ENCODE results near the gene PARN.
A peak's percentile ranks its signal among the peaks of the same experiment; 100 is the strongest.

Gene PARN

DNA sequence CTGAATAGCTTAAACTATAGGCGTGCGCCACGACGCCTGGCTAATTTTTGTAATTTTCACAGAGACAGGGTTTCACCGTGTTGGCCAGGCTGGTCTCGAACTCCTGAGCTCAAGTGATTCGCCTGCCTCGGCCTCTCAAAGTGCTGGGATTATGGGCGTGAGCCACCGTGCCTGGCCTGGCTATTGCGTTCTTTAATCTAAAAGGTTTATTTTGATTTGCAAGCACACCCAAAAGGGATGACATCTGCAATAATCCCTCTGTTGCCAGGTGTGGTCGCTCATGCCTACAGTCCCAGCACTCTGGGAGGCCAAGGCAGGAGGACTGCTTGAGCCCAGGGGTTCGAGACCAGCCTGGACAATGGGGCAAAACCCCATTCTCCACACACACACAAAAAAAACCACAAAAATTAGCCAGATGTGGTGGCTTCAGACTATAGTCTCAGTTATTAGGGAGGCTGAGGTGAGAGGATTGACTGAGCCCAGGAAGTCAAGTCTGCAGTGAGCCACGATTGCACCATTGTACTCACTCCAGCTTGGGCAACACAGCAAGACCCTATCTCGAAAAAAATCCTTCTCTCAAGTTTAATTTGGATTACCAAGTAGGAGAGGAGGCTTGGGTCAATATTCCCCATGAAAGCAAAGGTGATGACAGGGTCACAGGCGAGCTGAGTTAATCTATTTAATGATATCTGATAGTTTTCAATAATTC, 144.1 kb downstream of the PARN start:
- no peak for DNase-seq
- Histone ChIP-seq H3K4me3 (ENCODE audit: low read depth, low read length) (no peak overlapping the region), H3K27me3 (replicated peaks) (no peaks in the 10 kb centered on the region), H3K36me3 (replicated peaks) (no peaks in the 10 kb centered on the region), H3K27ac (peak overlapping the region; percentile 78)
- in situ Hi-C loops (cut with HindIII; ENCODE audit: low pct_ligation_motif_present, low sequenced_read_pairs), result no loop called here
- TF ChIP-seq, protein P1, sequence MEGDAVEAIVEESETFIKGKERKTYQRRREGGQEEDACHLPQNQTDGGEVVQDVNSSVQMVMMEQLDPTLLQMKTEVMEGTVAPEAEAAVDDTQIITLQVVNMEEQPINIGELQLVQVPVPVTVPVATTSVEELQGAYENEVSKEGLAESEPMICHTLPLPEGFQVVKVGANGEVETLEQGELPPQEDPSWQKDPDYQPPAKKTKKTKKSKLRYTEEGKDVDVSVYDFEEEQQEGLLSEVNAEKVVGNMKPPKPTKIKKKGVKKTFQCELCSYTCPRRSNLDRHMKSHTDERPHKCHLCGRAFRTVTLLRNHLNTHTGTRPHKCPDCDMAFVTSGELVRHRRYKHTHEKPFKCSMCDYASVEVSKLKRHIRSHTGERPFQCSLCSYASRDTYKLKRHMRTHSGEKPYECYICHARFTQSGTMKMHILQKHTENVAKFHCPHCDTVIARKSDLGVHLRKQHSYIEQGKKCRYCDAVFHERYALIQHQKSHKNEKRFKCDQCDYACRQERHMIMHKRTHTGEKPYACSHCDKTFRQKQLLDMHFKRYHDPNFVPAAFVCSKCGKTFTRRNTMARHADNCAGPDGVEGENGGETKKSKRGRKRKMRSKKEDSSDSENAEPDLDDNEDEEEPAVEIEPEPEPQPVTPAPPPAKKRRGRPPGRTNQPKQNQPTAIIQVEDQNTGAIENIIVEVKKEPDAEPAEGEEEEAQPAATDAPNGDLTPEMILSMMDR (IDR thresholded peaks at IDR 0.05; ENCODE audit: low read depth, low read length, missing control alignments), result no peak

DNA sequence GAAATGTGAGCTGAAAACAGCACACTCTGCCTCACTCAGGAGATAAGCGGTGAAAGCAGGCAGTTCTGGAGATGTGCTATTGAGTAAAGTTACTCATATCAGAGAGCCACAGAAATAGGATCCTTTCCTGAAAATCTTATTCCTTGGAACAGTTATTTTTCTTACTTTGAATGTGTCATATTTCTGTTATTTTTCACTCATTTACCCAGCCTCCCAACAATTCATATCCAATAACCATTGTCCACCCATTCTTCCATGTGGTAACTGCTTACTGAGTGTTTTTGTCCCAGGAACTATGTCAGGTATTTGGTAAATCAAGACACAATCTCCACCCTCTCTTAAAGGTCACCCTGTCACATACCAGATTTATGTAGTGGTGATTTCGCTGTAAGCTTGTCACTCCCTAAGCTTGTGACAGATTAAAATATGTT, 144.9 kb downstream of the PARN start:
- TF ChIP-seq, protein P1 (IDR thresholded peaks at IDR 0.05; ENCODE audit: low read depth, low read length, missing control alignments), result no peak
- no peak for DNase-seq
- no peaks in the 10 kb centered on the region for H3K36me3 ChIP-seq (replicated peaks)
- no peak overlapping the region for H3K4me3 ChIP-seq (ENCODE audit: low read depth, low read length)
- no peaks in the 10 kb centered on the region for H3K27me3 ChIP-seq (replicated peaks)
- in situ Hi-C loops (cut with HindIII; ENCODE audit: low pct_ligation_motif_present, low sequenced_read_pairs), result no loop called here
- H3K27ac ChIP-seq, result no peak overlapping the region

DNA sequence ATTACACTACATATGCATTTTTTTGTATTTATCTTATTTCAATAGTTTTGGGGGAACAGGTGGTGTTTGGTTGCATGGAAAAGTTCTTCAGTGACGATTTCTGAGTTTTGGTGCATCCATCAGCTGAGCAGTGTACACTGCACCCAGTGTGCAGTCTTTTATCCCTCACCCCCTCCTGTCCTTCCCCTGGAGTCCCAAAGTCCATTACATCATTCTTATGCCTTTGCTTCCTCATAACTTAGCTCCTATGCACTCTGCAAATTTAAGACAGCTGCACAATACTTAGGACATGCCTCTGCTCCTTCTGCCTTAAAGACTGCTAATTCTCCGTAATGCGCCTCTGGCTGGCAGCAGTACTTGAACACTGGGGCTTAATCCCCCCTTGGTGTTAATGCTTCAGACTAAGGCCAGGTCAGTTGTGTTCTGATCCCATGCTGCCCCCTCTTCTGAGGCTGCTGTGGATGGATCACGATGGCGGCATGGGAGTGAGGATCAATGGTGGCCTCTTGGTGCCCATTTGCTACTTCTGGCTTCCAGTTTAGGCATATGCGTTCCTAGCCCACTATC, 146.2 kb downstream of the PARN start:
- H3K36me3 ChIP-seq (replicated peaks), result no peaks in the 10 kb centered on the region
- no peak overlapping the region for H3K4me3 ChIP-seq (ENCODE audit: low read depth, low read length)
- no peak for DNase-seq
- no peak overlapping the region for H3K27ac ChIP-seq
- TF ChIP-seq, protein P1 (IDR thresholded peaks at IDR 0.05; ENCODE audit: low read depth, low read length, missing control alignments), result no peak
- in situ Hi-C loops (cut with HindIII; ENCODE audit: low pct_ligation_motif_present, low sequenced_read_pairs), result no loop called here
- no peaks in the 10 kb centered on the region for H3K27me3 ChIP-seq (replicated peaks)

DNA sequence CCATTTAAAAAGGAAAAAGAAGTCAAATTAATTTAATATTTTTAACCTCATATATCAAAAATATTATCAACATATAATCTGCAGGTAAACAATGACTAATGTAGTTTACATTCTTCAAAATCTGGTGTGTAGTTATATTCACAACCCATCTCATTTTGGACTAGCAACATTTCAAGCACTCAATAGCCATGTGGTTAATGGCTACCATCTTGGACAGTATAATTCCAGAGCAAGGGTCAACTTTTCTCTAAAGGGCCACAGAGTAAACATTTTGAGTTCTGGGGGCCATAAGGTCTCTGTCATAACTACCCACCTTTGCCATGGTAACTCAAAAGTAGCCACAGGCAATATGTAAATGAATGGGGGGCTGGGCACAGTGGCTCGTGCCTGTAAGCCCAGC, 153.9 kb downstream of the PARN start:
- DNase-seq, result no peak
- Histone ChIP-seq H3K4me3 (ENCODE audit: low read depth, low read length) (no peak overlapping the region), H3K36me3 (replicated peaks) (no peaks in the 10 kb centered on the region), H3K27me3 (replicated peaks) (no peaks in the 10 kb centered on the region), H3K27ac (no peak overlapping the region)
- in situ Hi-C loops (cut with HindIII; ENCODE audit: low pct_ligation_motif_present, low sequenced_read_pairs), result no loop called here
- TF ChIP-seq, protein P1 (IDR thresholded peaks at IDR 0.05; ENCODE audit: low read depth, low read length, missing control alignments), result no peak

DNA sequence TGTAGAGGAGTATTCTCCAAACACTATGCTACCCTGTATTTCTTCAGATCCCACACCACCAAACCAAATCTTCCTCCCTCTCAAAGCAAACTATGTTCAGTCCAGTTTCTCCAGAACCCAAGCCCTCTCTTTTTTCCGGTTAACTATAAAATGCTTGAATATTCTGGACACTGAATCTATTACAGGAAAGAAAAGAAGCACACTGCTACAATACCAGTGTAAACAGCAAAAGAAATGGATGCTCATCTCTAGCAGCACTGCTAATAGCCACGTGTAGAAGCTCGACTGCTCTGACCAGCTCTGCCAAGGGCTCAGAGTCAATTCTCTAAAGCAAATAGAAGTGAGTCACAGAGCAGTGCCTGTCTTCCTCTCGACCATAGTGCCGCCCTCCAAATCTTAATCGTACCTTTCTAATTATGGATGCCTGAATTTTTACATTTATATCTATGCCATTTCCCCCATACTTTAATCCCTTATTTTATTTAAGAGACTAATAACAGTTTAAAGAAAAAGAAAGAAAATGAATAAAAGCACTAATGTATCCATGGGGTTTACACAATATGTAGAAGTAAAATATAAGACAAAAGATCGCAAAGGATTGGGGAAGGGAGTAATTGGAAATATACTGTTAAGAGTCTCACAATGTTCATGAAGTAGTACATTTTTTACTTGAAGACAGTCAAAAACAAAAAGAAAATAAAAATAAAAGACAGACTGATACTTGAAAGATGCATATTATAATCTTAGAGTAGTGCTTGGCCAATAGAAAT, 154.5 kb downstream of the PARN start:
- Histone ChIP-seq H3K4me3 (ENCODE audit: low read depth, low read length) (no peak overlapping the region), H3K27ac (no peak overlapping the region), H3K36me3 (replicated peaks) (no peaks in the 10 kb centered on the region), H3K27me3 (replicated peaks) (no peaks in the 10 kb centered on the region)
- TF ChIP-seq, protein P1 (IDR thresholded peaks at IDR 0.05; ENCODE audit: low read depth, low read length, missing control alignments), result no peak
- DNase-seq, result no peak
- in situ Hi-C loops (cut with HindIII; ENCODE audit: low pct_ligation_motif_present, low sequenced_read_pairs), result no loop called here

Measured in brain microvascular endothelial cell (primary cell).